Peyer's patch (tissue), 4 donors: ENCODE results near the gene USP10. TPM values are rescaled to one million over a fixed set of nuclear protein-coding genes. Genes with fewer than 3 reads are reported as not detected.

Experiments
- DNase-seq, 3 donors: peaks; one replicate each; pipeline ENCODE4 v3.0.0-alpha.2; 2017 to 2019
- H3K27ac ChIP-seq, 4 donors: fragments of 200-600 bp; sonication (generic); one replicate each; pipeline ENCODE4 v1.5.1; 2016 to 2019
- H3K27me3 ChIP-seq, 2 donors: fragments of 200-600 bp; sonication (generic); one replicate each; pipeline ENCODE4 v1.5.1; 2019
- H3K36me3 ChIP-seq, 3 donors: fragments of 200-600 bp; sonication (generic); one replicate each; pipeline ENCODE4 v1.5.1; 2016 to 2019
- H3K4me1 ChIP-seq, 4 donors: fragments of 200-600 bp; sonication (generic); one replicate each; pipeline ENCODE4 v1.5.1; 2016 to 2019
- H3K4me3 ChIP-seq, 4 donors: fragments of 200-600 bp; sonication (generic); 1 replicate in 3 of 4; 2 replicates in 1 of 4; pipeline ENCODE4 v1.5.1; 2016 to 2019; ENCODE audit warnings: mild to moderate bottlenecking in 1 of 4
- H3K9me3 ChIP-seq, 4 donors: fragments of 200-600 bp; sonication (generic); one replicate each; pipeline ENCODE4 v1.5.1; 2016 to 2019; ENCODE audit warnings: mild to moderate bottlenecking in 1 of 4
- CTCF ChIP-seq, 6 experiments: fragments of 450-650 bp in 4 of 6; fragments of 200-600 bp in 2 of 6; sonication (generic) in 1 of 6; IDR thresholded peaks; one replicate each; pipeline ENCODE4 v1.5.1; 2017 to 2019; ENCODE audit warnings: antibody characterized with exemption in 6 of 6, mild to moderate bottlenecking in 3 of 6, moderate library complexity in 1 of 6
- POLR2A ChIP-seq, 2 donors: fragments of 450-650 bp; IDR thresholded peaks; one replicate each; pipeline ENCODE4 v1.5.1; 2017; ENCODE audit warnings: antibody characterized with exemption in 2 of 2, mild to moderate bottlenecking in 2 of 2, moderate library complexity in 2 of 2
- total RNA-seq, 4 donors: library from RNA; depleted of rRNA; stranded (reverse); fragments of >200 nt; gene quantifications; one replicate each; pipeline ENCODE4 v1.1.0, GENCODE V29; 2016

USP10 gene
- total RNA-seq, 4 donors from 2014 or later = 48.0 to 85.5 (median 59.9) TPM

- Histone ChIP-seq H3K4me1 (peaks cover 0 to 18% (median 0%) of the 10 kb centered on the region in 4 donors), H3K36me3 (no peaks in the 10 kb centered on the region), H3K9me3 (no peaks in the 10 kb centered on the region), H3K27me3 (no peaks in the 10 kb centered on the region), H3K4me3 (no peak overlapping the region), H3K27ac (no peak overlapping the region)
- no peak for DNase-seq
- TF ChIP-seq POLR2A (IDR thresholded peaks at IDR 0.05) (no peak), CTCF (IDR thresholded peaks at IDR 0.05) (no peak)
Observed at GRCh38 chr16:84712801-84713775, 13.3 kb downstream of the USP10 start.

- peaks cover 0 to 18% (median 0%) of the 10 kb centered on the region in 4 donors for H3K4me1 ChIP-seq
- H3K36me3 ChIP-seq = no peaks in the 10 kb centered on the region
- H3K27me3 ChIP-seq = no peaks in the 10 kb centered on the region
- no peaks in the 10 kb centered on the region for H3K9me3 ChIP-seq
- no peak overlapping the region for H3K4me3 ChIP-seq
- TF ChIP-seq CTCF (IDR thresholded peaks at IDR 0.05) (no peak), POLR2A (IDR thresholded peaks at IDR 0.05) (no peak)
- no peak overlapping the region for H3K27ac ChIP-seq
- no peak for DNase-seq
Observed at GRCh38 chr16:84714028-84714427, 14.2 kb downstream of the USP10 start.

GRCh38 chr16:84715424-84715823 lies 15.6 kb downstream of the USP10 start:
- peaks cover 0 to 16% (median 0%) of the 10 kb centered on the region in 4 donors for H3K4me1 ChIP-seq
- no peak overlapping the region for H3K27ac ChIP-seq
- DNase-seq = no peak
- no peaks in the 10 kb centered on the region for H3K9me3 ChIP-seq
- no peak for TF ChIP-seq CTCF (IDR thresholded peaks at IDR 0.05)
- TF ChIP-seq POLR2A (IDR thresholded peaks at IDR 0.05) = no peak
- no peaks in the 10 kb centered on the region for H3K36me3 ChIP-seq
- H3K4me3 ChIP-seq = no peak overlapping the region
- no peaks in the 10 kb centered on the region for H3K27me3 ChIP-seq

- TF ChIP-seq CTCF (IDR thresholded peaks at IDR 0.05) (no peak), POLR2A (IDR thresholded peaks at IDR 0.05) (no peak)
- Histone ChIP-seq H3K36me3 (no peaks in the 10 kb centered on the region), H3K4me1 (peaks cover 0 to 16% (median 0%) of the 10 kb centered on the region in 4 donors), H3K27me3 (no peaks in the 10 kb centered on the region), H3K9me3 (no peaks in the 10 kb centered on the region), H3K27ac (no peak overlapping the region), H3K4me3 (no peak overlapping the region)
- DNase-seq = no peak
Observed at GRCh38 chr16:84715854-84716253, 16.1 kb downstream of the USP10 start.

GRCh38 chr16:84716740-84717139 lies 16.9 kb downstream of the USP10 start:
- H3K4me3 ChIP-seq = no peak overlapping the region
- H3K27me3 ChIP-seq = no peaks in the 10 kb centered on the region
- no peak overlapping the region for H3K27ac ChIP-seq
- DNase-seq = no peak
- peaks cover 0 to 16% (median 0%) of the 10 kb centered on the region in 4 donors for H3K4me1 ChIP-seq
- H3K9me3 ChIP-seq = no peaks in the 10 kb centered on the region
- no peak for TF ChIP-seq POLR2A (IDR thresholded peaks at IDR 0.05)
- TF ChIP-seq CTCF (IDR thresholded peaks at IDR 0.05) = no peak
- no peaks in the 10 kb centered on the region for H3K36me3 ChIP-seq
